ENCODE data around the gene MAP4K4. TPM values are rescaled to one million over a fixed set of nuclear protein-coding genes. Genes with fewer than 3 reads are reported as not detected.
A peak's percentile ranks its signal among the peaks of the same experiment; 100 is the strongest.

Gene MAP4K4
- total RNA-seq, 1 experiment from 2014 or later = 162 TPM

DNA sequence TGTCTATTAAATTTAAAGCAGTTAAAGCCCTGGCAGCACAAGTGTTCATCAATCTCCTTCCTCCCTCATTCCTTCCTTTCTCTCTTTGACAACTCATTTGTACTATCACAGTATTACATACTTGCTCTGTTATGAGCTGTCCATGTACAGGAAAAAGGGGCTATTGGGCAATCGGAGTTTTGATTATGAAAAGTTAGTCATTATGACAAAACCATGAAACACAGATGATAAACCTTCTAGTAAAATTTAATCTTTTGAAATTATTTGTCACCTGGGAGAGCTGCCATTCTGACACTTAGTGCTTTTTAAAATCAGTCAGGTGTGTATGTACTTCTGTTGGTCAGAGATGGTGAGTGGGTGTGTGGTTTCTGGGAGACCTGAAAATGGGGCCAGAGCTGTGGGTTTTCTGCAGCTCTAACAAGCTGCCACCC, 39.4 kb downstream of the MAP4K4 start:
- Mint-ChIP-seq H3K27me3 (ENCODE audit: insufficient read depth, unreplicated experiment) (no peaks in the 10 kb centered on the region), H3K9me3 (ENCODE audit: unreplicated experiment) (no peaks in the 10 kb centered on the region), H3K4me3 (ENCODE audit: unreplicated experiment) (peak overlapping the region; percentile 37), H3K27ac (ENCODE audit: low read depth, unreplicated experiment) (peak overlapping the region; percentile 83), H3K4me1 (ENCODE audit: insufficient read depth, unreplicated experiment) (peaks cover 67% of the 10 kb centered on the region), H3K36me3 (ENCODE audit: insufficient read depth, unreplicated experiment) (peaks cover 4% of the 10 kb centered on the region)
- DNase-seq (ENCODE audit: unreplicated experiment) = peak; percentile 91
- TF ChIP-seq, protein P1, sequence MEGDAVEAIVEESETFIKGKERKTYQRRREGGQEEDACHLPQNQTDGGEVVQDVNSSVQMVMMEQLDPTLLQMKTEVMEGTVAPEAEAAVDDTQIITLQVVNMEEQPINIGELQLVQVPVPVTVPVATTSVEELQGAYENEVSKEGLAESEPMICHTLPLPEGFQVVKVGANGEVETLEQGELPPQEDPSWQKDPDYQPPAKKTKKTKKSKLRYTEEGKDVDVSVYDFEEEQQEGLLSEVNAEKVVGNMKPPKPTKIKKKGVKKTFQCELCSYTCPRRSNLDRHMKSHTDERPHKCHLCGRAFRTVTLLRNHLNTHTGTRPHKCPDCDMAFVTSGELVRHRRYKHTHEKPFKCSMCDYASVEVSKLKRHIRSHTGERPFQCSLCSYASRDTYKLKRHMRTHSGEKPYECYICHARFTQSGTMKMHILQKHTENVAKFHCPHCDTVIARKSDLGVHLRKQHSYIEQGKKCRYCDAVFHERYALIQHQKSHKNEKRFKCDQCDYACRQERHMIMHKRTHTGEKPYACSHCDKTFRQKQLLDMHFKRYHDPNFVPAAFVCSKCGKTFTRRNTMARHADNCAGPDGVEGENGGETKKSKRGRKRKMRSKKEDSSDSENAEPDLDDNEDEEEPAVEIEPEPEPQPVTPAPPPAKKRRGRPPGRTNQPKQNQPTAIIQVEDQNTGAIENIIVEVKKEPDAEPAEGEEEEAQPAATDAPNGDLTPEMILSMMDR (IDR thresholded peaks at IDR 0.05; ENCODE audit: unreplicated experiment) = no peak
- CTCF ChIA-PET = interaction anchor here (0.6 to 1.5 kb wide), 6 partner anchors 17 to 270 kb away, joined by 3 to 5 read pairs (median 3); no protein-coding TSS in a partner anchor
- POLR2A ChIA-PET = interaction anchor here (0.5 to 3.9 kb wide), 13 partner anchors 10 to 1174 kb away, joined by 3 to 45 read pairs (median 7); partner anchors contain the start of genes MAP4K4 and PDCL3
- intact Hi-C loops (cut with micrococcal nuclease) = loop anchor here (2.0 kb wide), 2 partner anchors 38 to 86 kb away; no protein-coding TSS in a partner anchor
- BruUV-seq (replicated peaks) = no TSS peak

DNA sequence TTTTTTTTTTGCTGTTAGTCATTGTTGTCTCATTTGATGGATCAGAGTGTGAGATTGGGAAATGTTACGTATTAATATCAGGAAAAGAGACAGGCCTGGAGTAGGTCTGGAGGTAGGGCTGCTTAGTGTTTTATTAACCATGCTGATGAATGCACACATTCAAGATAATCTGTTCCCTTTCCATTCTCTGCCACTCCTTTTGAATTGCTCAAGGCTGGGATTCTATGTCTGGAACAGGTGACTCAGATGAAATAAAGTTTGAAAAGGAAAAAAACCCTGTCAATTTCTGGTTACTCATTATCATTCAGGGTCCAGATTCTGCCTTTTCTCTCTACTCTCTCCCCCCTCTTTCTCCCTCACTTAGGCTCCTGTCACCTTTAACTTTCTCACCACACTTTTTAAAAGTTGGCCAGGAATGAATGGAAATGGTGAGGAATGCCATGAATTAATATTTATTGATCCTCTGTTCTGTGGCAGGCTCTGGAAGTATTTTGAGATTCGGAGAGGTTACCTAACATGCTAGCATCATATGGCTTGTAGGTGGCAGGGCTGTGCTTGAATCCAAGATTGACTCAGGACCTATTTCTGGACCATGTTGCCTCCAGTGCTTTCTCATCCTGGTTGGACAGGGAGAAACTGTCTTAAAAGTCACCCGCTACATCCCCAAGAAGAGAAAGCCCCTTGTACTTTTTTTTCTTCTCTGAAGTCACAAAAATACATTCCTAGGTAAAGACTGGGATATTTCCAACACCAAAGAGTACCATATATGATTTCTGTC, 40.2 kb downstream of the MAP4K4 start:
- CTCF ChIA-PET = interaction anchor here (0.9 to 1.5 kb wide), 3 partner anchors 17 to 37 kb away, joined by 3 to 5 read pairs (median 4); no protein-coding TSS in a partner anchor
- BruUV-seq (replicated peaks) = TSS peak; percentile 67
- peak; percentile 69 for DNase-seq (ENCODE audit: unreplicated experiment)
- POLR2A ChIA-PET = interaction anchor here (0.5 to 3.9 kb wide), 13 partner anchors 9 to 1175 kb away, joined by 3 to 45 read pairs (median 7); partner anchors contain the start of genes MAP4K4 and PDCL3
- intact Hi-C loops (cut with micrococcal nuclease) = loop anchor here (2.0 kb wide), 2 partner anchors 39 to 85 kb away; no protein-coding TSS in a partner anchor
- Mint-ChIP-seq H3K36me3 (ENCODE audit: insufficient read depth, unreplicated experiment) (peaks cover 6% of the 10 kb centered on the region), H3K4me3 (ENCODE audit: unreplicated experiment) (peak overlapping the region; percentile 37), H3K4me1 (ENCODE audit: insufficient read depth, unreplicated experiment) (peaks cover 69% of the 10 kb centered on the region), H3K9me3 (ENCODE audit: unreplicated experiment) (no peaks in the 10 kb centered on the region), H3K27me3 (ENCODE audit: insufficient read depth, unreplicated experiment) (no peaks in the 10 kb centered on the region), H3K27ac (ENCODE audit: low read depth, unreplicated experiment) (peak overlapping the region; percentile 83)
- TF ChIP-seq, protein P1 (IDR thresholded peaks at IDR 0.05; ENCODE audit: unreplicated experiment) = no peak

DNA sequence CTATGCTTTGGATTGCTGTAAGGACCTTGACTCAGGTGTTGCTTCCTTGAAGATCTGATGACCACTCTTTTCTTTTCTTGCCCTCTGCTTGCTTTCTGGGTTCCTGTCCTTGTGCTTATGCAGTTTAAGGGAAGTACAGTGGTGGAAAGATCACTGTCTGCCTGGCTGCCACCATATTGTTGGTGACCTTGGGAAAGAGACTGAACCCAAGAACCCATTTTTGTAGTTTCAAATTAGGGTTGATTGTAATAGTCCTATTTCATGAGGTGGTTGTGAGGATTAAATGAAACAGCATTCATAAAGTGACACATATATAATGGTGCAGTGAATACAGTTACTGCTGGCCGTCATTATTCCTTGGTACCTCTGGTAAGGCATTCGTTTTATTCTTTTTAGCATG, 41.1 kb downstream of the MAP4K4 start:
- peak overlapping the region; percentile 83 for H3K27ac Mint-ChIP-seq (ENCODE audit: low read depth, unreplicated experiment)
- intact Hi-C loops (cut with micrococcal nuclease) = no loop called here
- DNase-seq (ENCODE audit: unreplicated experiment) = no peak
- no peaks in the 10 kb centered on the region for H3K9me3 Mint-ChIP-seq (ENCODE audit: unreplicated experiment)
- peaks cover 6% of the 10 kb centered on the region for H3K36me3 Mint-ChIP-seq (ENCODE audit: insufficient read depth, unreplicated experiment)
- POLR2A ChIA-PET = interaction anchor here (0.7 to 5.1 kb wide), 3 partner anchors 39 to 221 kb away, joined by 3 to 73 read pairs (median 3); partner anchors contain the start of gene MAP4K4
- TF ChIP-seq, protein P1 (IDR thresholded peaks at IDR 0.05; ENCODE audit: unreplicated experiment) = no peak
- no peak overlapping the region for H3K4me3 Mint-ChIP-seq (ENCODE audit: unreplicated experiment)
- no TSS peak for BruUV-seq (replicated peaks)
- CTCF ChIA-PET = no interaction called here
- H3K4me1 Mint-ChIP-seq (ENCODE audit: insufficient read depth, unreplicated experiment) = peaks cover 68% of the 10 kb centered on the region
- H3K27me3 Mint-ChIP-seq (ENCODE audit: insufficient read depth, unreplicated experiment) = no peaks in the 10 kb centered on the region

DNA sequence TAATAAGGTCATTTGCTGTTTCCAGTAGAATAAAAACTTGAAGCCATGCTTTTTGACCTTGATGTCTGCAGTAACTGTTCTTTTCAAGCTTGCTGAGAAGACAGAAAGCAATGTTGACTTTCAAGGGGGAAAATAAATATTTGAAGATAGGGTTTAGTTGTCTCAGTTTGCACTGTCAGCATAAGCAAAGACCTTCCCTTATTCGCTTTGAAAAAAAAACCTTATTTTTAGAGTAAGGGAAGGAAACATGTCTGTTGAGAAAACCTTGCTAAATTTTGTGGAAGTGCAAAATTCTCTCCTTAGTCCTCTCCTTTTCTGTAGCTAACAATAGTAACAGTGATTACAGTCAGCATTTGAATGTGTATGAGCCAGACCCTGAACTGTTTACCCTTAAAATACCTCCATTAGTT, 43.1 kb downstream of the MAP4K4 start:
- Mint-ChIP-seq H3K4me3 (ENCODE audit: unreplicated experiment) (no peak overlapping the region), H3K27me3 (ENCODE audit: insufficient read depth, unreplicated experiment) (no peaks in the 10 kb centered on the region), H3K9me3 (ENCODE audit: unreplicated experiment) (no peaks in the 10 kb centered on the region), H3K36me3 (ENCODE audit: insufficient read depth, unreplicated experiment) (peaks cover 15% of the 10 kb centered on the region), H3K4me1 (ENCODE audit: insufficient read depth, unreplicated experiment) (peaks cover 66% of the 10 kb centered on the region), H3K27ac (ENCODE audit: low read depth, unreplicated experiment) (no peak overlapping the region)
- no peak for DNase-seq (ENCODE audit: unreplicated experiment)
- intact Hi-C loops (cut with micrococcal nuclease) = no loop called here
- POLR2A ChIA-PET = interaction anchor here (0.6 to 5.1 kb wide), 7 partner anchors 11 to 222 kb away, joined by 3 to 73 read pairs (median 5); partner anchors contain the start of gene MAP4K4
- TF ChIP-seq, protein P1 (IDR thresholded peaks at IDR 0.05; ENCODE audit: unreplicated experiment) = no peak
- CTCF ChIA-PET = interaction anchor here (0.6 to 2.3 kb wide), 3 partner anchors 26 to 324 kb away, joined by 3 to 8 read pairs (median 5); no protein-coding TSS in a partner anchor
- BruUV-seq (replicated peaks) = no TSS peak

Data from MCF 10A (cell line).